Measurements from ENCODE around the gene GNB3. TPM values are rescaled to one million over a fixed set of nuclear protein-coding genes. Genes with fewer than 3 reads are reported as not detected.

The GNB3 gene
- total RNA-seq, 1 experiment from 2014 or later: 20.7 TPM

GRCh38 chr12:6894321-6894720 is 53.6 kb downstream of the GNB3 start:
- POLR2A ChIA-PET (ENCODE audit: low non-redundant PET): no interaction called here
- no peaks in the 10 kb centered on the region for H3K9me3 ChIP-seq (ENCODE audit: low read depth, low read length, poor library complexity, severe bottlenecking)
- BruUV-seq (replicated peaks): no TSS peak
- H3K36me3 ChIP-seq (ENCODE audit: insufficient read depth, low read length, poor library complexity, severe bottlenecking): no peaks in the 10 kb centered on the region
- H3K27me3 ChIP-seq (replicated peaks; ENCODE audit: insufficient read depth, low read depth, low read length, poor library complexity): no peaks in the 10 kb centered on the region
- no peak overlapping the region for H3K4me3 ChIP-seq (ENCODE audit: low read depth, low read length, poor library complexity, severe bottlenecking)
- TF ChIP-seq CTCF (conservative IDR thresholded peaks at IDR 0.05; ENCODE audit: low read depth, low read length) (no peak), EZH2 (IDR thresholded peaks at IDR 0.05; ENCODE audit: borderline replicate concordance, low read depth, low read length, poor library complexity, severe bottlenecking) (no peak)
- no peak overlapping the region for H3K27ac ChIP-seq (ENCODE audit: low read depth, low read length, poor library complexity, severe bottlenecking)
- CTCF ChIA-PET: no interaction called here
- H3K4me1 ChIP-seq (ENCODE audit: insufficient read depth, low read length, poor library complexity, severe bottlenecking): peaks cover 7% of the 10 kb centered on the region
- intact Hi-C loops (cut with micrococcal nuclease; ENCODE audit: unreplicated experiment): no loop called here
- no peak for DNase-seq (ENCODE audit: low spot score)

Other genes with a start within 250 kb of the GNB3 start
- 281 and 296 TPM in 2 replicates for gene CHD4, start 233.5 kb upstream of the GNB3 start, total RNA-seq (2021)
- gene LPAR5, start 205.0 kb upstream of the GNB3 start, total RNA-seq (2021): 0.15 and 0.17 TPM in 2 replicates
- gene ACRBP, start 193.5 kb upstream of the GNB3 start, total RNA-seq (2021): 3.0 and 3.6 TPM in 2 replicates
- 21.4 and 25.5 TPM in 2 replicates for gene ING4, start 177.8 kb upstream of the GNB3 start, total RNA-seq (2021)
- 88.8 and 92.5 TPM in 2 replicates for gene ZNF384, start 151.6 kb upstream of the GNB3 start, total RNA-seq (2021)
- gene PIANP, start 140.1 kb upstream of the GNB3 start, total RNA-seq (2021): 0.80 and 1.7 TPM in 2 replicates
- gene COPS7A, start 116.9 kb upstream of the GNB3 start, total RNA-seq (2021): 67.2 and 67.7 TPM in 2 replicates
- gene MLF2, start 87.8 kb upstream of the GNB3 start, total RNA-seq (2021): 242 and 254 TPM in 2 replicates
- 600 and 620 TPM in 2 replicates for gene PTMS, start 74.6 kb upstream of the GNB3 start, total RNA-seq (2021)
- gene LAG3, start 68.4 kb upstream of the GNB3 start, total RNA-seq (2021): 4.1 and 5.5 TPM in 2 replicates
- gene CD4, start 51.4 kb upstream of the GNB3 start, total RNA-seq (2021): not detected in 2 replicates
- gene GPR162, start 19.1 kb upstream of the GNB3 start, total RNA-seq (2021): 18.3 and 23.2 TPM in 2 replicates
- 45.3 and 45.6 TPM in 2 replicates for gene P3H3, start 12.5 kb upstream of the GNB3 start, total RNA-seq (2021)
- gene CDCA3, start 10.4 kb downstream of the GNB3 start, total RNA-seq (2021): 98.0 and 107 TPM in 2 replicates
- gene USP5, start 11.2 kb downstream of the GNB3 start, total RNA-seq (2021): 209 and 224 TPM in 2 replicates
- 1,240 and 1,277 TPM in 2 replicates for gene TPI1, start 26.6 kb downstream of the GNB3 start, total RNA-seq (2021)
- 8.1 and 10.8 TPM in 2 replicates for gene SPSB2, start 32.4 kb downstream of the GNB3 start, total RNA-seq (2021)
- gene LRRC23, start 63.9 kb downstream of the GNB3 start, total RNA-seq (2021): 7.7 and 13.6 TPM in 2 replicates
- gene ENO2, start 73.7 kb downstream of the GNB3 start, total RNA-seq (2021): 138 and 155 TPM in 2 replicates
- 139 and 144 TPM in 2 replicates for gene ATN1, start 87.0 kb downstream of the GNB3 start, total RNA-seq (2021)
- not detected in 2 replicates for gene RNU7-1, start 102.9 kb downstream of the GNB3 start, total RNA-seq (2021)
- gene C12orf57, start 103.1 kb downstream of the GNB3 start, total RNA-seq (2021): 226 and 260 TPM in 2 replicates
- 2.3 and 3.3 TPM in 2 replicates for gene PTPN6, start 110.4 kb downstream of the GNB3 start, total RNA-seq (2021)
- gene PHB2, start 129.7 kb downstream of the GNB3 start, total RNA-seq (2021): 340 and 351 TPM in 2 replicates
- 83.0 and 92.3 TPM in 2 replicates for gene EMG1, start 130.0 kb downstream of the GNB3 start, total RNA-seq (2021)
- 56.6 and 60.2 TPM in 2 replicates for gene LPCAT3, start 177.6 kb downstream of the GNB3 start, total RNA-seq (2021)
- gene C1S, start 219.8 kb downstream of the GNB3 start, total RNA-seq (2021): 1.9 and 3.1 TPM in 2 replicates

Data from A673 (cell line).